WTC11 (cell line): ENCODE measurements around the gene TRNAU1AP.

Experiments
- CREB1 ChIP-seq: sonication (generic); formaldehyde crosslinking; IDR thresholded peaks from 2 replicates; pipeline ENCODE4 v1.8.0; 2023; ENCODE audit warnings: mild to moderate bottlenecking, missing genetic modification reagents
- CTCF ChIP-seq: fragments of 200-600 bp; IDR thresholded peaks from 2 replicates; pipeline ENCODE4 v1.8.0; 2022; ENCODE audit warnings: antibody characterized with exemption
- E2F1 ChIP-seq: sonication (generic); formaldehyde crosslinking; IDR thresholded peaks from 2 replicates; pipeline ENCODE4 v1.8.0; 2022; ENCODE audit warnings: mild to moderate bottlenecking, missing genetic modification reagents
- ELF4 ChIP-seq: sonication (generic); formaldehyde crosslinking; IDR thresholded peaks from 2 replicates; pipeline ENCODE4 v1.8.1; 2022; ENCODE audit warnings: low read depth, mild to moderate bottlenecking, moderate library complexity, missing genetic modification reagents
- FOXK1 ChIP-seq: sonication (generic); formaldehyde crosslinking; IDR thresholded peaks from 2 replicates; pipeline ENCODE4 v1.8.0; 2022; ENCODE audit warnings: mild to moderate bottlenecking, moderate library complexity, missing genetic modification reagents
- NFYB ChIP-seq: sonication (generic); formaldehyde crosslinking; conservative IDR thresholded peaks from 2 replicates; pipeline ENCODE4 v1.8.0; 2022; ENCODE audit warnings: low read depth, missing genetic modification reagents
- ZNF423 ChIP-seq: fragments of 250-450 bp; sonication (Bioruptor Pico); IDR thresholded peaks from 2 replicates; pipeline ENCODE4 v2.1.2; 2022; ENCODE audit warnings: mild to moderate bottlenecking, moderate library complexity
- TF ChIP-seq, protein P1 (sequence below): sonication (generic); formaldehyde crosslinking; IDR thresholded peaks from 2 replicates; pipeline ENCODE4 v1.8.1; 2023; ENCODE audit warnings: mild to moderate bottlenecking, missing genetic modification reagents
- TF ChIP-seq, protein P2 (sequence below): fragments of 250-450 bp; sonication (Bioruptor Pico); IDR thresholded peaks from 2 replicates; pipeline ENCODE4 v1.8.0; 2021; ENCODE audit warnings: mild to moderate bottlenecking

DNA sequence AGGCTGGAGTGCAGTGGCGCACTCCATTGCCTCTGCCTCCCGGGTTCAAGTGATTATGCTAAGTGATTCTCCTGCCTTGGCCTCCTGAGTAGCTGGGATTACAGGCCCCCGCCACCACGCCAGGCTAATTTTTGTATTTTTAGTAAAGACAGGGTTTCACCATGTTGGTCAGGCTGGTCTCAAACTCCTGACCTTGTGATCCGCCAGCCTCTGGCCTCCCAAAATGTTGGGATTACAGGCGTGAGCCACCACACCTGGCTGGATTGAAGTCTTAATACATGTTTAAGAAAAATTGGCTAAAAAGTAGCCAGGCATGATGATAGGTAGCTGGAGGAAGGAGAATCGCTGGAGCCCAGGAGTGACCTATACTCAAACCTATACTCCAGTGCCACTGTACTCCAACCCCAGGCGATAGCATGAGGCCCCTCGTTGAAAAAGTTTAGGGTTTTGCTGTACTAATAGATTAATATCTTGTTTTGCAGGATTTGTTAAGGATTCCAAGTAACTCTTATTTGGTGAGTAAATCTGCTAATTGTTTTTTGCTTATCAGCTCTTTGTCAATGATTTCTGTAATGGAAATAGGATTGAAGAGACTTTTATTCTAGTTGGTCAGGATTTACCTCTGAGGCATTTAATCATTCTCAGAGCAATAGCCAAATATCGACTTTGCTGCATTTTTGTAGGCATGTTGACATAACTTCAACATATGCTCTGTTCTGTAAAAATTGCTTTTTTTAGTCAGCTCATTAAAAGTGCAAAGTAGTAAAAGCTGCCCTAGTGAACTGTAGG is 45.0 kb upstream of the TRNAU1AP start:
- TF ChIP-seq CTCF (no peak), CREB1 (CRISPR knock-in tag) (no peak), E2F1 (no peak), FOXK1 (no peak), NFYB (no peak), ZNF423 (no peak), ELF4 (CRISPR knock-in tag) (no peak)
- TF ChIP-seq, protein P1, sequence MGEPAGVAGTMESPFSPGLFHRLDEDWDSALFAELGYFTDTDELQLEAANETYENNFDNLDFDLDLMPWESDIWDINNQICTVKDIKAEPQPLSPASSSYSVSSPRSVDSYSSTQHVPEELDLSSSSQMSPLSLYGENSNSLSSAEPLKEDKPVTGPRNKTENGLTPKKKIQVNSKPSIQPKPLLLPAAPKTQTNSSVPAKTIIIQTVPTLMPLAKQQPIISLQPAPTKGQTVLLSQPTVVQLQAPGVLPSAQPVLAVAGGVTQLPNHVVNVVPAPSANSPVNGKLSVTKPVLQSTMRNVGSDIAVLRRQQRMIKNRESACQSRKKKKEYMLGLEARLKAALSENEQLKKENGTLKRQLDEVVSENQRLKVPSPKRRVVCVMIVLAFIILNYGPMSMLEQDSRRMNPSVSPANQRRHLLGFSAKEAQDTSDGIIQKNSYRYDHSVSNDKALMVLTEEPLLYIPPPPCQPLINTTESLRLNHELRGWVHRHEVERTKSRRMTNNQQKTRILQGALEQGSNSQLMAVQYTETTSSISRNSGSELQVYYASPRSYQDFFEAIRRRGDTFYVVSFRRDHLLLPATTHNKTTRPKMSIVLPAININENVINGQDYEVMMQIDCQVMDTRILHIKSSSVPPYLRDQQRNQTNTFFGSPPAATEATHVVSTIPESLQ (CRISPR knock-in tag): no peak
- TF ChIP-seq, protein P2, sequence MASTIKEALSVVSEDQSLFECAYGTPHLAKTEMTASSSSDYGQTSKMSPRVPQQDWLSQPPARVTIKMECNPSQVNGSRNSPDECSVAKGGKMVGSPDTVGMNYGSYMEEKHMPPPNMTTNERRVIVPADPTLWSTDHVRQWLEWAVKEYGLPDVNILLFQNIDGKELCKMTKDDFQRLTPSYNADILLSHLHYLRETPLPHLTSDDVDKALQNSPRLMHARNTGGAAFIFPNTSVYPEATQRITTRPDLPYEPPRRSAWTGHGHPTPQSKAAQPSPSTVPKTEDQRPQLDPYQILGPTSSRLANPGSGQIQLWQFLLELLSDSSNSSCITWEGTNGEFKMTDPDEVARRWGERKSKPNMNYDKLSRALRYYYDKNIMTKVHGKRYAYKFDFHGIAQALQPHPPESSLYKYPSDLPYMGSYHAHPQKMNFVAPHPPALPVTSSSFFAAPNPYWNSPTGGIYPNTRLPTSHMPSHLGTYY: peak; percentile 82; the same call in 1 of the 2 replicates
